Measurements from ENCODE around the gene DPH2.

- TF ChIP-seq CTCF (conservative IDR thresholded peaks at IDR 0.05 in 1 of 2, IDR thresholded peaks at IDR 0.05 in 1 of 2; ENCODE audit: extremely low read depth in 1 of 2, insufficient read depth in 1 of 2, low read depth in 1 of 2, low read length in 2 of 2), result no peak
- TF ChIP-seq EZH2 (IDR thresholded peaks at IDR 0.05; ENCODE audit: borderline replicate concordance, low read length), result no peak
Observed at GRCh38 chr1:43965316-43965715, 4.5 kb upstream of the DPH2 start.

All from mammary epithelial cell (primary cell).